Measurements from ENCODE around the gene SEMA4B. TPM values are rescaled to one million over a fixed set of nuclear protein-coding genes. Genes with fewer than 3 reads are reported as not detected.

The SEMA4B gene
- total and polyA plus RNA-seq, 2 of the 8 experiments (the other 6 are each of a cell fraction or from before 2014, with no cell fraction given) = 42.7 to 43.0 TPM

DNA sequence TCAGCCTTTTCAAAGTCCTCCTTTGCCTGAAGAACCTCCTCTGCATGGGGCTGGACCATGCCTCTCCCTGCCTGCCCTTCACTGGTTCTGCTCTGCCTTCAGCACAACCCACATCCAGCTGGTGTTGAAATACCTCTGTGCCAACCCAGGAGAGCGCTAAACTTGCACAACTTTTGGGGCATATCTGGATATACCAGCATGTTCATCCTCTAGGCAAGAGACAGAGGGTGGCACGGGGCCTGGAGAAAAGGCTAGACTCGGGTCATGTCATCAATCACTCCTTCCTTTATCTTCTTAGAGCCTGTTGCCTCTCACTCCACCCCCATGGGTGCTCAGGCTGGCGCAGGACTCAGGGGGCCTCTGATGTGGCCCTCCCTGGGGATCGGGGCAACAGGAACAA lies 4.8 kb downstream of the SEMA4B start:
- peaks cover 11% of the 10 kb centered on the region for H3K23me2 ChIP-seq (ENCODE audit: low read depth, low read length)
- peaks cover 6 to 29% of the 10 kb centered on the region in 2 experiments for H4K20me1 ChIP-seq (replicated peaks in 1 of 2; ENCODE audit: control insufficient read depth in 1 of 2, insufficient read depth in 2 of 2, low read length in 2 of 2)
- no peak overlapping the region for H4K91ac ChIP-seq (replicated peaks; ENCODE audit: insufficient read length, low read length)
- no peak overlapping the region for H3K27ac ChIP-seq (ENCODE audit: low read depth, low read length)
- H3K79me1 ChIP-seq (ENCODE audit: low read depth, low read length) = peaks cover 18% of the 10 kb centered on the region
- ChIA-PET CTCF (ENCODE audit: partially characterized antibody) (interaction anchor here (1.0 to 12.6 kb wide), 4 partner anchors 11 to 63 kb away, joined by 3 to 182 read pairs (median 24); no protein-coding TSS in a partner anchor), POLR2A (ENCODE audit: partially characterized antibody) (interaction anchor here (2.0 kb wide), 1 partner anchor 15 kb away, joined by 5 read pairs; no protein-coding TSS in a partner anchor)
- H3K9ac ChIP-seq (replicated peaks in 1 of 4; ENCODE audit: extremely low read depth in 1 of 4, low read depth in 3 of 4, low read length in 3 of 4) = no peak overlapping the region
- no peak for TF ChIP-seq MAFK (IDR thresholded peaks at IDR 0.05; ENCODE audit: low read depth, low read length)
- TF ChIP-seq TAF1 (IDR thresholded peaks at IDR 0.05; ENCODE audit: low read depth, low read length) = no peak
- TF ChIP-seq POLR2AphosphoS5 (IDR thresholded peaks at IDR 0.05; ENCODE audit: low read depth, low read length) = no peak
- TF ChIP-seq GABPA (IDR thresholded peaks at IDR 0.05; ENCODE audit: borderline replicate concordance, insufficient read depth, low read length) = no peak
- TF ChIP-seq KDM1A (IDR thresholded peaks at IDR 0.05; ENCODE audit: borderline replicate concordance, low read length) = no peak
- no peak for TF ChIP-seq BRCA1 (IDR thresholded peaks at IDR 0.05; ENCODE audit: low read depth, low read length)
- TF ChIP-seq RFX5 (IDR thresholded peaks at IDR 0.05; ENCODE audit: borderline replicate concordance, low read depth, low read length) = no peak
- TF ChIP-seq FOSL1 (IDR thresholded peaks at IDR 0.05; ENCODE audit: insufficient read depth, low read depth, low read length) = no peak
- no peak for TF ChIP-seq NRF1 (IDR thresholded peaks at IDR 0.05; ENCODE audit: low read depth, low read length)
- no peaks in the 10 kb centered on the region for H3K9me3 ChIP-seq (ENCODE audit: insufficient read depth in 2 of 2, low read depth in 1 of 2, low read length in 1 of 2)
- no peak overlapping the region for H3K4ac ChIP-seq (replicated peaks; ENCODE audit: insufficient read length, low read depth, low read length)
- no peak overlapping the region for H3K56ac ChIP-seq (replicated peaks; ENCODE audit: insufficient read length, low read depth, low read length)
- FAIRE-seq (no peak), DNase-seq (ENCODE audit: low read depth in 1 of 2, low spot score in 2 of 2) (no peak)
- no peak overlapping the region for H3K14ac ChIP-seq (ENCODE audit: insufficient read length)
- peaks cover 0 to 3% (median 2%) of the 10 kb centered on the region in 4 experiments; a peak in 4 of 8 replicates for H3K36me3 ChIP-seq (ENCODE audit: control insufficient read depth in 2 of 4, insufficient read depth in 4 of 4, low read length in 3 of 4)
- no peak overlapping the region for H2BK20ac ChIP-seq (ENCODE audit: low read length)
- no peak overlapping the region; a peak in 1 of 4 replicates for H3K4me2 ChIP-seq (ENCODE audit: insufficient read depth in 1 of 2, low read depth in 2 of 2, low read length in 2 of 2)
- WGBS, 2 experiments (ENCODE audit: extremely low coverage in 1 of 2, insufficient coverage in 1 of 2, insufficient read length in 1 of 2, insufficient replicate concordance in 2 of 2, low coverage in 1 of 2, low lambda C conversion rate in 2 of 2, missing lambda C conversion rate in 1 of 2) = 96% methylated on average over 5 of the region's 5 CpGs; no CpG with 5 or more reads in 1 of the 2 experiments
- no peak overlapping the region for H2BK12ac ChIP-seq (ENCODE audit: low read depth, low read length)
- peaks cover 9 to 62% of the 10 kb centered on the region in 2 experiments for H3K79me2 ChIP-seq (ENCODE audit: control insufficient read depth in 1 of 2, insufficient read depth in 2 of 2, low read length in 2 of 2)
- no peak overlapping the region for H2AFZ ChIP-seq (ENCODE audit: low read length)
- H2BK120ac ChIP-seq (replicated peaks; ENCODE audit: low read depth, low read length) = no peak overlapping the region
- no peak overlapping the region for H3K18ac ChIP-seq (ENCODE audit: extremely low read depth, low read length)
- no peak overlapping the region for H3K4me3 ChIP-seq (ENCODE audit: extremely low read depth in 1 of 4, insufficient read depth in 2 of 4, low read depth in 3 of 4, low read length in 4 of 4)
- no peak overlapping the region for H4K8ac ChIP-seq (ENCODE audit: extremely low read depth, insufficient read depth, low read length)
- no peak overlapping the region for H4K5ac ChIP-seq (ENCODE audit: insufficient read length, low read depth, low read length)
- H3K23ac ChIP-seq (ENCODE audit: insufficient read length) = no peak overlapping the region
- no peaks in the 10 kb centered on the region for H3K27me3 ChIP-seq (replicated peaks in 1 of 4; ENCODE audit: control insufficient read depth in 3 of 4, extremely low read depth in 1 of 4, insufficient read depth in 3 of 4, low read length in 3 of 4)
- peaks cover 0 to 13% (median 3%) of the 10 kb centered on the region in 4 experiments; a peak in 5 of 7 replicates for H3K4me1 ChIP-seq (replicated peaks in 1 of 4; ENCODE audit: control insufficient read depth in 3 of 4, insufficient read depth in 4 of 4, low read length in 3 of 4)
- H2BK5ac ChIP-seq (ENCODE audit: low read depth, low read length) = no peak overlapping the region
- H2AK5ac ChIP-seq (ENCODE audit: low read depth, low read length) = no peak overlapping the region
- H2BK15ac ChIP-seq (ENCODE audit: low read length) = no peak overlapping the region
